ENCODE results near the gene TCP1.
"Not testable (repeated sequence)": the region's sequence is repeated elsewhere in the genome, so short reads cannot be mapped to it uniquely, and the experiment has no call there.

The TCP1 gene

GRCh38 chr6:159789377-159790148 lies at the start of gene TCP1:
TCP1 (minus strand) TSS chr6:159789602; CDS start chr6:159789468, 134 bp downstream.
- peak; percentile 99 for DNase-seq (ENCODE audit: low spot score)

GRCh38 chr6:159838020-159838744 lies 48.8 kb upstream of the TCP1 start:
- DNase-seq (ENCODE audit: low spot score), result no peak

- DNase-seq (ENCODE audit: low spot score), result no peak
Observed at GRCh38 chr6:159837511-159837910, 48.1 kb upstream of the TCP1 start.

GRCh38 chr6:159836718-159837490 lies 47.5 kb upstream of the TCP1 start:
- DNase-seq (ENCODE audit: low spot score), result no peak

- no peak for DNase-seq (ENCODE audit: low spot score)
Observed at GRCh38 chr6:159833997-159834603, 44.7 kb upstream of the TCP1 start.

GRCh38 chr6:159833556-159833955 lies 44.2 kb upstream of the TCP1 start:
- DNase-seq (ENCODE audit: low spot score), result no peak

GRCh38 chr6:159832946-159833345 lies 43.5 kb upstream of the TCP1 start:
- no peak for DNase-seq (ENCODE audit: low spot score)

GRCh38 chr6:159831373-159831679 lies 41.9 kb upstream of the TCP1 start:
- no peak for DNase-seq (ENCODE audit: low spot score)

- DNase-seq (ENCODE audit: low spot score), result no peak
Observed at GRCh38 chr6:159830501-159831372, 41.3 kb upstream of the TCP1 start.

GRCh38 chr6:159829526-159829925 lies 40.1 kb upstream of the TCP1 start:
- no peak for DNase-seq (ENCODE audit: low spot score)

- DNase-seq (ENCODE audit: low spot score), result no peak
Observed at GRCh38 chr6:159828074-159828473, 38.7 kb upstream of the TCP1 start.

GRCh38 chr6:159826968-159827647 lies 37.7 kb upstream of the TCP1 start:
- DNase-seq (ENCODE audit: low spot score), result no peak

GRCh38 chr6:159826004-159826403 lies 36.6 kb upstream of the TCP1 start:
- no peak for DNase-seq (ENCODE audit: low spot score)

- not testable (repeated sequence) for DNase-seq (ENCODE audit: low spot score)
Observed at GRCh38 chr6:159824690-159825089, 35.3 kb upstream of the TCP1 start.

GRCh38 chr6:159823953-159824352 lies 34.6 kb upstream of the TCP1 start:
- no peak for DNase-seq (ENCODE audit: low spot score)

- DNase-seq (ENCODE audit: low spot score), result no peak
Observed at GRCh38 chr6:159821726-159822125, 32.3 kb upstream of the TCP1 start.

- no peak for DNase-seq (ENCODE audit: low spot score)
Observed at GRCh38 chr6:159821122-159821521, 31.7 kb upstream of the TCP1 start.

- no peak for DNase-seq (ENCODE audit: low spot score)
Observed at GRCh38 chr6:159819932-159820640, 30.7 kb upstream of the TCP1 start.

- no peak for DNase-seq (ENCODE audit: low spot score)
Observed at GRCh38 chr6:159819098-159819497, 29.7 kb upstream of the TCP1 start.
